K562 (cell line): ENCODE measurements around the gene KCNMB3.

ENCODE experiments used
- ETS1 ChIP-seq: conservative IDR thresholded peaks from 2 replicates; pipeline ENCODE4 v1.6.1; 2011; ENCODE audit warnings: low read depth, mild to moderate bottlenecking, low read length; ENCODE audit not compliant: control insufficient read depth
- EZH2 ChIP-seq: IDR thresholded peaks from 2 replicates; pipeline ENCODE4 v1.6.1; 2012; ENCODE audit warnings: low read depth, mild to moderate bottlenecking, inconsistent platforms, low read length, borderline replicate concordance
- GABPA ChIP-seq: fragments of 200-800 bp; sonication (Bioruptor generic); conservative IDR thresholded peaks from 2 replicates; pipeline ENCODE4 v1.6.1; 2016; ENCODE audit warnings: low read depth, missing genetic modification characterization, missing compliant biosample characterization
- HDAC8 ChIP-seq: fragments of 450-650 bp; IDR thresholded peaks from 2 replicates; pipeline ENCODE4 v1.6.1; 2016; ENCODE audit warnings: mild to moderate bottlenecking, missing genetic modification characterization, moderate library complexity, missing compliant biosample characterization
- HEY1 ChIP-seq: fragments of 250-450 bp; sonication (Bioruptor Pico); IDR thresholded peaks from 2 replicates; pipeline ENCODE4 v1.5.0; 2020; ENCODE audit warnings: mild to moderate bottlenecking, moderate library complexity, borderline replicate concordance
- NFYB ChIP-seq: IDR thresholded peaks from 2 replicates; pipeline ENCODE4 v1.6.1; 2011; ENCODE audit warnings: mild to moderate bottlenecking, moderate library complexity; ENCODE audit not compliant: insufficient read length; ENCODE audit errors: extremely low read depth
- POLR2A ChIP-seq: fragments of 450-650 bp; conservative IDR thresholded peaks from 2 replicates; pipeline ENCODE4 v1.6.1; 2016
- RAD21 ChIP-seq, 2 experiments: fragments of 250-450 bp in 1 of 2; fragments of 450-650 bp in 1 of 2; sonication (Bioruptor Pico) in 1 of 2; formaldehyde crosslinking in 1 of 2; IDR thresholded peaks in 1 of 2; conservative IDR thresholded peaks in 1 of 2; 2 replicates each; pipeline versions ENCODE4 v1.4.0 to v1.8.0; 2020 to 2022; ENCODE audit warnings: mild to moderate bottlenecking in 2 of 2, moderate library complexity in 1 of 2
- ZNF785 ChIP-seq: fragments of 250-450 bp; sonication (Bioruptor Pico); IDR thresholded peaks from 2 replicates; pipeline ENCODE4 v1.4.0; 2020; ENCODE audit warnings: mild to moderate bottlenecking
- ZSCAN29 ChIP-seq: fragments of 450-650 bp; IDR thresholded peaks from 2 replicates; pipeline ENCODE4 v1.6.1; 2017
- TF ChIP-seq, protein P1 (sequence below), 3 experiments: IDR thresholded peaks in 2 of 3; conservative IDR thresholded peaks in 1 of 3; 2 replicates each; pipeline ENCODE4 v1.5.1; 2011 to 2012; ENCODE audit warnings: low read length in 3 of 3, mild to moderate bottlenecking in 3 of 3, control low read depth in 2 of 3, improper control_type of control experiment in 1 of 3, inconsistent platforms in 1 of 3, low read depth in 1 of 3, mixed read lengths in 1 of 3, moderate library complexity in 1 of 3; ENCODE audit not compliant: insufficient read depth in 2 of 3

DNA sequence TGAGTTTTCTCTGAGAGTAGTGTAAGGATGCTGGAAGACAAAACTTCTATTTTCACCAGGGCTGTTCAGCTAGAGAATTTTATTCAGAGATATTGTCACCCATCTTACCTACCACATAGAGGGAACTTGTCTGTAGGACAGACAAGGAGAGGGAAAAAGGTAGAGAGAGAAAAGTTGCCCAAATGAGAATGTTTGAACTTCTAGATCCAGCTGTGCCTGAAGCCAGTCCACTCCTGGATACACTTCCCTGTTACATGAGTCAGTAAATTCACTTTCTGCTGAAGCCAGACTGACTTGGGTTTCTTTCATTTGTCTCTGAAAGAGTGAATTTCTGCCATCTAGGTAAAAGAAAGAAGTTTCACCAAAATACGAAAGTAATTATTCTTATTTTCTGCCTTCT lies 27.2 kb upstream of the KCNMB3 start:
- TF ChIP-seq EZH2 (no peak), HEY1 (CRISPR knock-in tag) (no peak), HDAC8 (no peak), RAD21 (CRISPR knock-in tag; conservative IDR thresholded peaks at IDR 0.05 in 1 of 2, IDR thresholded peaks at IDR 0.05 in 1 of 2) (no peak), POLR2A (no peak), NFYB (no peak), ZSCAN29 (no peak), ZNF785 (no peak), GABPA (no peak), ETS1 (no peak)
- TF ChIP-seq, protein P1, sequence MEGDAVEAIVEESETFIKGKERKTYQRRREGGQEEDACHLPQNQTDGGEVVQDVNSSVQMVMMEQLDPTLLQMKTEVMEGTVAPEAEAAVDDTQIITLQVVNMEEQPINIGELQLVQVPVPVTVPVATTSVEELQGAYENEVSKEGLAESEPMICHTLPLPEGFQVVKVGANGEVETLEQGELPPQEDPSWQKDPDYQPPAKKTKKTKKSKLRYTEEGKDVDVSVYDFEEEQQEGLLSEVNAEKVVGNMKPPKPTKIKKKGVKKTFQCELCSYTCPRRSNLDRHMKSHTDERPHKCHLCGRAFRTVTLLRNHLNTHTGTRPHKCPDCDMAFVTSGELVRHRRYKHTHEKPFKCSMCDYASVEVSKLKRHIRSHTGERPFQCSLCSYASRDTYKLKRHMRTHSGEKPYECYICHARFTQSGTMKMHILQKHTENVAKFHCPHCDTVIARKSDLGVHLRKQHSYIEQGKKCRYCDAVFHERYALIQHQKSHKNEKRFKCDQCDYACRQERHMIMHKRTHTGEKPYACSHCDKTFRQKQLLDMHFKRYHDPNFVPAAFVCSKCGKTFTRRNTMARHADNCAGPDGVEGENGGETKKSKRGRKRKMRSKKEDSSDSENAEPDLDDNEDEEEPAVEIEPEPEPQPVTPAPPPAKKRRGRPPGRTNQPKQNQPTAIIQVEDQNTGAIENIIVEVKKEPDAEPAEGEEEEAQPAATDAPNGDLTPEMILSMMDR (IDR thresholded peaks at IDR 0.05 in 2 of 3, conservative IDR thresholded peaks at IDR 0.05 in 1 of 3; ENCODE audit: insufficient read depth in 2 of 3, low read depth in 1 of 3, low read length in 3 of 3), result no peak
